IMR-90 (cell line): ENCODE measurements around the gene SAT2. TPM values are rescaled to one million over a fixed set of nuclear protein-coding genes. Genes with fewer than 3 reads are reported as not detected.

Source experiments
- ATAC-seq: fragments of 200-7000 bp; cut with Tn5 transposase; 2 replicates; pipeline ENCODE4 v1.9.1; 2020; ENCODE audit warnings: low read depth, mild to moderate bottlenecking, moderate library complexity
- BruUV-seq: library from RNA; stranded (reverse); fragments of 400-500 nt; replicated peaks from 2 replicates; lab custom pipeline; 2021; lab: Mats Ljungman, UMichigan
- CTCF ChIA-PET: fragments of 300-600 bp; formaldehyde crosslinking; extraction: SDS; loops from one replicate; lab custom pipeline; 2021; ENCODE audit warnings: antibody characterized with exemption; lab: Yijun Ruan, JAX
- POLR2A ChIA-PET: fragments of 300-600 bp; sonication (Branson Sonifier 250); formaldehyde crosslinking; loops from one replicate; lab custom pipeline; 2022; ENCODE audit warnings: antibody characterized with exemption; ENCODE audit not compliant: unreplicated experiment; lab: Charles Lee
- DNase-seq: peaks from one replicate; pipeline ENCODE4 v3.0.0; 2013
- H2AFZ ChIP-seq: replicated peaks from 2 replicates; pipeline ENCODE3; 2013; ENCODE audit warnings: low read length, mild to moderate bottlenecking; ENCODE audit not compliant: poor library complexity
- H2AK5ac ChIP-seq: 2 replicates; pipeline ENCODE4 v1.6.1; 2013; ENCODE audit warnings: low read depth, low read length, inconsistent platforms
- H2AK9ac ChIP-seq: replicated peaks from 2 replicates; pipeline ENCODE3; 2013; ENCODE audit warnings: mild to moderate bottlenecking, low read depth, low read length, moderate library complexity; ENCODE audit not compliant: poor library complexity
- H2BK120ac ChIP-seq: 2 replicates; pipeline ENCODE4 v1.6.1; 2013; ENCODE audit warnings: low read depth, low read length, inconsistent platforms
- H2BK15ac ChIP-seq: 3 replicates; pipeline ENCODE4 v1.6.1; 2013; ENCODE audit warnings: low read depth, low read length, inconsistent platforms
- H2BK20ac ChIP-seq: 2 replicates; pipeline ENCODE4 v1.6.1; 2013; ENCODE audit warnings: low read depth, mild to moderate bottlenecking, inconsistent platforms, low read length, moderate library complexity
- H2BK5ac ChIP-seq: 2 replicates; pipeline ENCODE4 v1.6.1; 2013; ENCODE audit warnings: mild to moderate bottlenecking, low read depth, low read length, inconsistent platforms; ENCODE audit not compliant: poor library complexity, severe bottlenecking
- H3K14ac ChIP-seq: replicated peaks from 2 replicates; pipeline ENCODE4 v1.6.1; 2013; ENCODE audit warnings: low read depth, low read length, inconsistent platforms
- H3K18ac ChIP-seq: 2 replicates; pipeline ENCODE4 v1.6.1; 2013; ENCODE audit warnings: low read depth, low read length, control low read depth
- H3K23ac ChIP-seq: 2 replicates; pipeline ENCODE4 v1.6.1; 2013; ENCODE audit warnings: low read depth, low read length, inconsistent platforms
- H3K27ac ChIP-seq: 2 replicates; pipeline ENCODE4 v1.5.1; 2013; ENCODE audit warnings: mild to moderate bottlenecking, control low read depth, low read length; ENCODE audit not compliant: insufficient read depth
- H3K27me3 ChIP-seq: 2 replicates; pipeline ENCODE4 v1.6.1; 2013; ENCODE audit warnings: low read length; ENCODE audit not compliant: control insufficient read depth, insufficient read depth
- H3K36me3 ChIP-seq: 2 replicates; pipeline ENCODE4 v1.6.1; 2013; ENCODE audit warnings: low read length, mixed read lengths; ENCODE audit not compliant: control insufficient read depth, insufficient read depth
- H3K4ac ChIP-seq: 2 replicates; pipeline ENCODE4 v1.6.1; 2013; ENCODE audit warnings: low read depth, low read length, inconsistent platforms
- H3K4me1 ChIP-seq: 2 replicates; pipeline ENCODE4 v1.6.1; 2013; ENCODE audit warnings: low read length, mixed read lengths; ENCODE audit not compliant: control insufficient read depth, insufficient read depth
- H3K4me2 ChIP-seq: 2 replicates; pipeline ENCODE4 v1.6.1; 2013; ENCODE audit warnings: low read depth, mild to moderate bottlenecking, control low read depth, low read length, moderate library complexity
- H3K4me3 ChIP-seq: 2 replicates; pipeline ENCODE4 v1.5.1; 2013; ENCODE audit warnings: low read depth, mild to moderate bottlenecking, control low read depth, low read length, moderate library complexity; ENCODE audit not compliant: insufficient read depth
- H3K56ac ChIP-seq: 2 replicates; pipeline ENCODE4 v1.6.1; 2013; ENCODE audit warnings: low read length, inconsistent platforms; ENCODE audit not compliant: insufficient read depth; ENCODE audit errors: extremely low read depth
- H3K79me1 ChIP-seq, 2 experiments: 2 replicates each; pipeline ENCODE4 v1.6.1; 2013; ENCODE audit warnings: low read length in 2 of 2, inconsistent platforms in 1 of 2, low read depth in 1 of 2
- H3K9ac ChIP-seq: 2 replicates; pipeline ENCODE4 v1.6.1; 2013; ENCODE audit warnings: low read depth, low read length, control low read depth
- H3K9me1 ChIP-seq: 2 replicates; pipeline ENCODE4 v1.6.1; 2013; ENCODE audit warnings: low read length, inconsistent platforms; ENCODE audit not compliant: insufficient read depth
- H3K9me3 ChIP-seq: 2 replicates; pipeline ENCODE4 v1.6.1; 2013; ENCODE audit warnings: low read length; ENCODE audit not compliant: control insufficient read depth, insufficient read depth
- H4K20me1 ChIP-seq: 2 replicates; pipeline ENCODE4 v1.6.1; 2013; ENCODE audit warnings: low read length, inconsistent platforms; ENCODE audit not compliant: insufficient read depth
- H4K5ac ChIP-seq: 2 replicates; pipeline ENCODE4 v1.6.1; 2013; ENCODE audit warnings: mild to moderate bottlenecking, low read depth, low read length, control low read depth
- H4K8ac ChIP-seq, 2 experiments: 2 replicates each; pipeline ENCODE4 v1.6.1; 2013; ENCODE audit warnings: low read depth in 2 of 2, low read length in 2 of 2, control low read depth in 1 of 2, inconsistent platforms in 1 of 2
- H4K91ac ChIP-seq: 2 replicates; pipeline ENCODE4 v1.6.1; 2013; ENCODE audit warnings: low read depth, low read length, inconsistent platforms; ENCODE audit not compliant: insufficient read depth
- BHLHE40 ChIP-seq: fragments of 150-350 bp; IDR thresholded peaks from 2 replicates; pipeline ENCODE4 v1.6.1; 2016; ENCODE audit warnings: mild to moderate bottlenecking, low read depth, low read length
- MXI1 ChIP-seq: IDR thresholded peaks from 2 replicates; pipeline ENCODE4 v1.6.1; 2012; ENCODE audit warnings: low read depth, mild to moderate bottlenecking, low read length, moderate library complexity, borderline replicate concordance
- RAD21 ChIP-seq: IDR thresholded peaks from 2 replicates; pipeline ENCODE4 v1.6.1; 2012; ENCODE audit warnings: low read length, improper control_type of control experiment
- RFX5 ChIP-seq: IDR thresholded peaks from 2 replicates; pipeline ENCODE4 v1.8.0; 2012; ENCODE audit warnings: low read depth, mild to moderate bottlenecking, low read length, moderate library complexity
- WGBS, 2 experiments: methylation state at CpG; one replicate each; pipeline versions ENCODE4 v1.1.5 to v1.1.7; 2013; ENCODE audit warnings: missing lambda C conversion rate in 2 of 2; ENCODE audit not compliant: insufficient read length in 1 of 2; ENCODE audit errors: extremely low coverage in 2 of 2; 5-methylcytosine and 5-hydroxymethylcytosine counted together
- dilution Hi-C: fragments of 300-500 bp; cut with HindIII; formaldehyde crosslinking; loops from one replicate; pipeline ENCODE4 v1.14.3; 2018; ENCODE audit warnings: low sequenced_read_pairs; ENCODE audit not compliant: unreplicated experiment
- in situ Hi-C: fragments of 300-500 bp; cut with MboI; formaldehyde crosslinking; loops from 3 replicates; pipeline ENCODE4 v1.14.3; 2019; ENCODE audit warnings: low sequenced_read_pairs, inconsistent platforms, mixed read lengths
- intact Hi-C: fragments of 100-400 bp; cut with micrococcal nuclease; formaldehyde crosslinking; loops from 2 replicates; pipeline ENCODE4 v1.10.0; 2022
- polyA plus RNA-seq, 3 experiments: library from polyadenylated mRNA; depleted of rRNA; stranded (reverse); fragments of >200 nt; gene quantifications; 2 replicates each; pipeline ENCODE4 v1.2.3, GENCODE V29; 2012; ENCODE audit warnings: low replicate concordance in 1 of 3
- total RNA-seq: library from RNA; depleted of rRNA; stranded (reverse); fragments of >200 nt; gene quantifications from 2 replicates; pipeline ENCODE4 v1.2.3, GENCODE V29; 2012
- TF ChIP-seq, protein P1 (sequence below): fragments of 150-350 bp; IDR thresholded peaks from 2 replicates; pipeline ENCODE4 v1.6.1; 2016; ENCODE audit warnings: low read depth, mild to moderate bottlenecking, low read length, moderate library complexity, borderline replicate concordance

SAT2 gene
- total and polyA plus RNA-seq, 2 of the 4 experiments (the other 2 are of a cell fraction): 20.4 to 45.9 TPM

DNA sequence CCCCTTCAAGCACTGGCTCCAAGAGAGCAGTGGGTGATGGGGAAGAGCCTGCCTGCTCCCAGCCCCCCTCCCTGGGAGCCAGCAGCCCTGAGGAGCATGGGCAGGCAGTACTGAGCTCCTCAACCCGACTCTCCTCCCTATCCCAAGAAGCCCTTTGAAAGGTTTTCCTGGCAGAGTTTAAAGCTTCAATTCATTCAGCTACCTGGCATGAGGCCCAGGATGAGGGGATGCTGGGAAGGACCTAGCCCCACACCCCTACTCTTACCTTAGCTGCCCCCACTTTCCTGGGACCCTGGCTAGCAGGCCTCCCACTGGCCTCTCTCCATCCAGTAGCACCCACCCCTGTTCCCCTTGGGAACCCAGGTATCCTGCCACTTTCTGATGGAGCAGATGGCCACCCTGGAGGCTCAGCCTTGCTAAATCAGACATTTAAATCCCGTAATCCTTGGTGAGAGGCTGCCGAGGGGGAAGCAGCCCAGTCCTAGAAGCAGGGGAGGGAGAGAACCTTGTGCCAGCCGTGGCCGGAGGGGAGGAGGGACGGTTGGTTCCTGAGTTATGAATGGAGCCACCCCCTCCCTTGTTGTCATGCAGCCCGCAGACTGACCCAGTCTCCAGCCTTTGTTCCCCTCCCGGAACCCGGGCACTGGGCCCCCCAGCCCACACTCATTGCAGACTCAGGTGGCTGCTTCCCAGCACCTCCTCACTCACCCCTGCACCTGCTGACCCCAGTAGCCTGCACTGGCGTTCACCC is 40.2 kb upstream of the SAT2 start:
- ChIA-PET CTCF (interaction anchor here (1.0 kb wide), 1 partner anchor 107 kb away, joined by 3 read pairs; no protein-coding TSS in a partner anchor), POLR2A (interaction anchor here (0.6 kb wide), 1 partner anchor 274 kb away, joined by 3 read pairs; the partner anchor contains the start of gene PLSCR3)
- Histone ChIP-seq H3K9me1 (no peaks in the 10 kb centered on the region), H2AK9ac (no peak overlapping the region), H3K79me1 (no peaks in the 10 kb centered on the region), H3K27me3 (no peaks in the 10 kb centered on the region), H3K56ac (no peak overlapping the region), H3K4me2 (no peak overlapping the region), H3K23ac (no peak overlapping the region), H2AFZ (no peak overlapping the region), H3K4me1 (no peaks in the 10 kb centered on the region), H4K8ac (no peak overlapping the region), H2BK5ac (no peak overlapping the region), H4K5ac (no peak overlapping the region), H2BK120ac (no peak overlapping the region), H2AK5ac (no peak overlapping the region), H3K4me3 (no peak overlapping the region), H3K27ac (no peak overlapping the region), H3K4ac (no peak overlapping the region), H4K91ac (no peak overlapping the region), H2BK20ac (no peak overlapping the region), H3K36me3 (peaks cover 36% of the 10 kb centered on the region), H3K18ac (no peak overlapping the region), H3K14ac (no peak overlapping the region), H3K9ac (no peak overlapping the region), H4K20me1 (no peaks in the 10 kb centered on the region), H2BK15ac (no peak overlapping the region), H3K9me3 (no peaks in the 10 kb centered on the region)
- WGBS, 2 experiments: 88% methylated on average over 3 of the region's 10 CpGs; no CpG with 5 or more reads in 1 of the 2 experiments
- ATAC-seq (no peak), DNase-seq (no peak)
- dilution Hi-C loops: no loop called here
- intact Hi-C loops: no loop called here
- BruUV-seq: no TSS peak
- no peak for TF ChIP-seq MXI1
- no peak for TF ChIP-seq BHLHE40
- TF ChIP-seq RFX5: no peak
- TF ChIP-seq, protein P1, sequence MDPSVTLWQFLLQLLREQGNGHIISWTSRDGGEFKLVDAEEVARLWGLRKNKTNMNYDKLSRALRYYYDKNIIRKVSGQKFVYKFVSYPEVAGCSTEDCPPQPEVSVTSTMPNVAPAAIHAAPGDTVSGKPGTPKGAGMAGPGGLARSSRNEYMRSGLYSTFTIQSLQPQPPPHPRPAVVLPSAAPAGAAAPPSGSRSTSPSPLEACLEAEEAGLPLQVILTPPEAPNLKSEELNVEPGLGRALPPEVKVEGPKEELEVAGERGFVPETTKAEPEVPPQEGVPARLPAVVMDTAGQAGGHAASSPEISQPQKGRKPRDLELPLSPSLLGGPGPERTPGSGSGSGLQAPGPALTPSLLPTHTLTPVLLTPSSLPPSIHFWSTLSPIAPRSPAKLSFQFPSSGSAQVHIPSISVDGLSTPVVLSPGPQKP: no peak
- TF ChIP-seq RAD21: no peak
- in situ Hi-C loops: no loop called here
